IMR-90 (cell line): ENCODE data around the gene CLCN5. TPM values are rescaled to one million over a fixed set of nuclear protein-coding genes. Genes with fewer than 3 reads are reported as not detected.

Experiments used
- ATAC-seq: fragments of 200-7000 bp; cut with Tn5 transposase; 2 replicates; pipeline ENCODE4 v1.9.1; 2020; ENCODE audit warnings: low read depth, mild to moderate bottlenecking, moderate library complexity
- BruUV-seq: library from RNA; stranded (reverse); fragments of 400-500 nt; replicated peaks from 2 replicates; lab custom pipeline; 2021; lab: Mats Ljungman, UMichigan
- CTCF ChIA-PET: fragments of 300-600 bp; formaldehyde crosslinking; extraction: SDS; loops from one replicate; lab custom pipeline; 2021; ENCODE audit warnings: antibody characterized with exemption; lab: Yijun Ruan, JAX
- POLR2A ChIA-PET: fragments of 300-600 bp; sonication (Branson Sonifier 250); formaldehyde crosslinking; loops from one replicate; lab custom pipeline; 2022; ENCODE audit warnings: antibody characterized with exemption; ENCODE audit not compliant: unreplicated experiment; lab: Charles Lee
- DNase-seq: peaks from one replicate; pipeline ENCODE4 v3.0.0; 2013
- H2AFZ ChIP-seq: replicated peaks from 2 replicates; pipeline ENCODE3; 2013; ENCODE audit warnings: low read length, mild to moderate bottlenecking; ENCODE audit not compliant: poor library complexity
- H2AK5ac ChIP-seq: 2 replicates; pipeline ENCODE4 v1.6.1; 2013; ENCODE audit warnings: low read depth, low read length, inconsistent platforms
- H2AK9ac ChIP-seq: replicated peaks from 2 replicates; pipeline ENCODE3; 2013; ENCODE audit warnings: mild to moderate bottlenecking, low read depth, low read length, moderate library complexity; ENCODE audit not compliant: poor library complexity
- H2BK120ac ChIP-seq: 2 replicates; pipeline ENCODE4 v1.6.1; 2013; ENCODE audit warnings: low read depth, low read length, inconsistent platforms
- H2BK15ac ChIP-seq: 3 replicates; pipeline ENCODE4 v1.6.1; 2013; ENCODE audit warnings: low read depth, low read length, inconsistent platforms
- H2BK20ac ChIP-seq: 2 replicates; pipeline ENCODE4 v1.6.1; 2013; ENCODE audit warnings: low read depth, mild to moderate bottlenecking, inconsistent platforms, low read length, moderate library complexity
- H2BK5ac ChIP-seq: 2 replicates; pipeline ENCODE4 v1.6.1; 2013; ENCODE audit warnings: mild to moderate bottlenecking, low read depth, low read length, inconsistent platforms; ENCODE audit not compliant: poor library complexity, severe bottlenecking
- H3K14ac ChIP-seq: replicated peaks from 2 replicates; pipeline ENCODE4 v1.6.1; 2013; ENCODE audit warnings: low read depth, low read length, inconsistent platforms
- H3K18ac ChIP-seq: 2 replicates; pipeline ENCODE4 v1.6.1; 2013; ENCODE audit warnings: low read depth, low read length, control low read depth
- H3K23ac ChIP-seq: 2 replicates; pipeline ENCODE4 v1.6.1; 2013; ENCODE audit warnings: low read depth, low read length, inconsistent platforms
- H3K27ac ChIP-seq: 2 replicates; pipeline ENCODE4 v1.5.1; 2013; ENCODE audit warnings: mild to moderate bottlenecking, control low read depth, low read length; ENCODE audit not compliant: insufficient read depth
- H3K27me3 ChIP-seq: 2 replicates; pipeline ENCODE4 v1.6.1; 2013; ENCODE audit warnings: low read length; ENCODE audit not compliant: control insufficient read depth, insufficient read depth
- H3K36me3 ChIP-seq: 2 replicates; pipeline ENCODE4 v1.6.1; 2013; ENCODE audit warnings: low read length, mixed read lengths; ENCODE audit not compliant: control insufficient read depth, insufficient read depth
- H3K4ac ChIP-seq: 2 replicates; pipeline ENCODE4 v1.6.1; 2013; ENCODE audit warnings: low read depth, low read length, inconsistent platforms
- H3K4me1 ChIP-seq: 2 replicates; pipeline ENCODE4 v1.6.1; 2013; ENCODE audit warnings: low read length, mixed read lengths; ENCODE audit not compliant: control insufficient read depth, insufficient read depth
- H3K4me2 ChIP-seq: 2 replicates; pipeline ENCODE4 v1.6.1; 2013; ENCODE audit warnings: low read depth, mild to moderate bottlenecking, control low read depth, low read length, moderate library complexity
- H3K4me3 ChIP-seq: 2 replicates; pipeline ENCODE4 v1.5.1; 2013; ENCODE audit warnings: low read depth, mild to moderate bottlenecking, control low read depth, low read length, moderate library complexity; ENCODE audit not compliant: insufficient read depth
- H3K56ac ChIP-seq: 2 replicates; pipeline ENCODE4 v1.6.1; 2013; ENCODE audit warnings: low read length, inconsistent platforms; ENCODE audit not compliant: insufficient read depth; ENCODE audit errors: extremely low read depth
- H3K79me1 ChIP-seq, 2 experiments: 2 replicates each; pipeline ENCODE4 v1.6.1; 2013; ENCODE audit warnings: low read length in 2 of 2, inconsistent platforms in 1 of 2, low read depth in 1 of 2
- H3K9ac ChIP-seq: 2 replicates; pipeline ENCODE4 v1.6.1; 2013; ENCODE audit warnings: low read depth, low read length, control low read depth
- H3K9me1 ChIP-seq: 2 replicates; pipeline ENCODE4 v1.6.1; 2013; ENCODE audit warnings: low read length, inconsistent platforms; ENCODE audit not compliant: insufficient read depth
- H3K9me3 ChIP-seq: 2 replicates; pipeline ENCODE4 v1.6.1; 2013; ENCODE audit warnings: low read length; ENCODE audit not compliant: control insufficient read depth, insufficient read depth
- H4K20me1 ChIP-seq: 2 replicates; pipeline ENCODE4 v1.6.1; 2013; ENCODE audit warnings: low read length, inconsistent platforms; ENCODE audit not compliant: insufficient read depth
- H4K5ac ChIP-seq: 2 replicates; pipeline ENCODE4 v1.6.1; 2013; ENCODE audit warnings: mild to moderate bottlenecking, low read depth, low read length, control low read depth
- H4K8ac ChIP-seq, 2 experiments: 2 replicates each; pipeline ENCODE4 v1.6.1; 2013; ENCODE audit warnings: low read depth in 2 of 2, low read length in 2 of 2, control low read depth in 1 of 2, inconsistent platforms in 1 of 2
- H4K91ac ChIP-seq: 2 replicates; pipeline ENCODE4 v1.6.1; 2013; ENCODE audit warnings: low read depth, low read length, inconsistent platforms; ENCODE audit not compliant: insufficient read depth
- CEBPB ChIP-seq: IDR thresholded peaks from 2 replicates; pipeline ENCODE4 v1.6.1; 2012; ENCODE audit warnings: low read depth, low read length, improper control_type of control experiment
- CHD1 ChIP-seq: IDR thresholded peaks from 2 replicates; pipeline ENCODE4 v1.6.1; 2012; ENCODE audit warnings: low read depth, low read length, improper control_type of control experiment
- FOS ChIP-seq: fragments of 150-350 bp; IDR thresholded peaks from 2 replicates; pipeline ENCODE4 v1.6.1; 2016; ENCODE audit warnings: low read depth, low read length
- MAZ ChIP-seq: IDR thresholded peaks from 2 replicates; pipeline ENCODE4 v1.6.1; 2012; ENCODE audit warnings: low read depth, mild to moderate bottlenecking, low read length, improper control_type of control experiment, moderate library complexity, borderline replicate concordance
- MXI1 ChIP-seq: IDR thresholded peaks from 2 replicates; pipeline ENCODE4 v1.6.1; 2012; ENCODE audit warnings: low read depth, mild to moderate bottlenecking, low read length, moderate library complexity, borderline replicate concordance
- NFE2L2 ChIP-seq: fragments of 150-350 bp; IDR thresholded peaks from 2 replicates; pipeline ENCODE4 v1.6.1; 2016; ENCODE audit warnings: low read depth, mild to moderate bottlenecking, low read length
- POLR2A ChIP-seq: IDR thresholded peaks from 2 replicates; pipeline ENCODE4 v1.6.1; 2012; ENCODE audit warnings: mild to moderate bottlenecking, low read depth, low read length
- RAD21 ChIP-seq: IDR thresholded peaks from 2 replicates; pipeline ENCODE4 v1.6.1; 2012; ENCODE audit warnings: low read length, improper control_type of control experiment
- RFX5 ChIP-seq: IDR thresholded peaks from 2 replicates; pipeline ENCODE4 v1.8.0; 2012; ENCODE audit warnings: low read depth, mild to moderate bottlenecking, low read length, moderate library complexity
- SMC3 ChIP-seq: fragments of 150-350 bp; IDR thresholded peaks from 2 replicates; pipeline ENCODE4 v1.6.1; 2016; ENCODE audit warnings: low read depth, mild to moderate bottlenecking, antibody characterized with exemption, low read length, moderate library complexity
- WGBS, 2 experiments: methylation state at CpG; one replicate each; pipeline versions ENCODE4 v1.1.5 to v1.1.7; 2013; ENCODE audit warnings: missing lambda C conversion rate in 2 of 2; ENCODE audit not compliant: insufficient read length in 1 of 2; ENCODE audit errors: extremely low coverage in 2 of 2; 5-methylcytosine and 5-hydroxymethylcytosine counted together
- dilution Hi-C: fragments of 300-500 bp; cut with HindIII; formaldehyde crosslinking; loops from one replicate; pipeline ENCODE4 v1.14.3; 2018; ENCODE audit warnings: low sequenced_read_pairs; ENCODE audit not compliant: unreplicated experiment
- in situ Hi-C: fragments of 300-500 bp; cut with MboI; formaldehyde crosslinking; loops from 3 replicates; pipeline ENCODE4 v1.14.3; 2019; ENCODE audit warnings: low sequenced_read_pairs, inconsistent platforms, mixed read lengths
- intact Hi-C: fragments of 100-400 bp; cut with micrococcal nuclease; formaldehyde crosslinking; loops from 2 replicates; pipeline ENCODE4 v1.10.0; 2022
- polyA plus RNA-seq, 3 experiments: library from polyadenylated mRNA; depleted of rRNA; stranded (reverse); fragments of >200 nt; gene quantifications; 2 replicates each; pipeline ENCODE4 v1.2.3, GENCODE V29; 2012; ENCODE audit warnings: low replicate concordance in 1 of 3
- total RNA-seq: library from RNA; depleted of rRNA; stranded (reverse); fragments of >200 nt; gene quantifications from 2 replicates; pipeline ENCODE4 v1.2.3, GENCODE V29; 2012
- TF ChIP-seq, protein P1 (sequence below): fragments of 150-350 bp; IDR thresholded peaks from 2 replicates; pipeline ENCODE4 v1.6.1; 2017; ENCODE audit warnings: mild to moderate bottlenecking, antibody characterized with exemption, low read length, low read depth
- TF ChIP-seq, protein P2 (sequence below): fragments of 150-350 bp; IDR thresholded peaks from 2 replicates; pipeline ENCODE4 v1.6.1; 2016; ENCODE audit warnings: low read depth, mild to moderate bottlenecking, low read length, moderate library complexity, borderline replicate concordance

CLCN5 gene
- total and polyA plus RNA-seq, 2 of the 4 experiments (the other 2 are of a cell fraction) = 1.4 to 5.9 TPM

DNA sequence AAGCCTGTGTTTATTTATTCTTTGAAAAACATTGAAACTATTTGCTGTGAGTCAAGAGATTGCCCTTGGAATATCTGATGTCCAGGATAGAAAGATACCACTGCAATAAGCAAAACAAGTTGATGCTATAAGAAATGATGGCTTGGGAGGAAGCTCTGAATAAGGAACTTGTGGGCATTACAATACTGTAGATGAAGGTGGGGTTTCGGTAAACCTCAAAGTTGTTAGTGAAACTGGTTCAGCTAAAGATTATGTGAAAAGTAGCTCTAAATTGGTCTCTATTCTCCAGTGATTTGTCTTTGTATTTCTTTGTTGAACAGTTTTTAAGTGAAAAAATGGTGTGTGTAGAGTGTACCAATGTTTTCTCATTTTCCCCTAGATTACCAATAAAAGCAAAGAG lies 149.7 kb downstream of the CLCN5 start:
- no peak overlapping the region for H3K9ac ChIP-seq
- no peak overlapping the region for H2BK120ac ChIP-seq
- intact Hi-C loops (no loop called here), dilution Hi-C loops (no loop called here), in situ Hi-C loops (no loop called here)
- H3K23ac ChIP-seq = no peak overlapping the region
- H3K27ac ChIP-seq = no peak overlapping the region
- no peak for DNase-seq
- no peak overlapping the region for H3K14ac ChIP-seq
- no peak overlapping the region for H2BK20ac ChIP-seq
- no peaks in the 10 kb centered on the region for H4K20me1 ChIP-seq
- no peaks in the 10 kb centered on the region; the same call in 1 of the 2 replicates for H3K27me3 ChIP-seq
- no peak overlapping the region for H4K5ac ChIP-seq
- WGBS, 2 experiments = 57% methylated on average over 1 of the region's 1 CpG; no CpG with 5 or more reads in 1 of the 2 experiments
- no peak overlapping the region for H2BK15ac ChIP-seq
- no peak overlapping the region for H4K8ac ChIP-seq
- ChIA-PET POLR2A (no interaction called here), CTCF (interaction anchor here (0.6 kb wide), 1 partner anchor 488 kb away, joined by 3 read pairs; no protein-coding TSS in a partner anchor)
- no peaks in the 10 kb centered on the region for H3K36me3 ChIP-seq
- H3K56ac ChIP-seq = no peak overlapping the region
- no peak overlapping the region for H3K4ac ChIP-seq
- no peak overlapping the region for H3K4me3 ChIP-seq
- no peaks in the 10 kb centered on the region for H3K9me1 ChIP-seq
- H3K4me1 ChIP-seq = no peaks in the 10 kb centered on the region
- no peaks in the 10 kb centered on the region for H3K9me3 ChIP-seq
- no peak for ATAC-seq
- H2AK9ac ChIP-seq = no peak overlapping the region
- H4K91ac ChIP-seq = no peak overlapping the region
- no TSS peak for BruUV-seq
- H3K79me1 ChIP-seq = no peaks in the 10 kb centered on the region
- no peak overlapping the region for H2AFZ ChIP-seq
- H2AK5ac ChIP-seq = no peak overlapping the region
- H3K18ac ChIP-seq = no peak overlapping the region
- no peak overlapping the region for H3K4me2 ChIP-seq
- TF ChIP-seq CHD1 = no peak
- TF ChIP-seq, protein P1, sequence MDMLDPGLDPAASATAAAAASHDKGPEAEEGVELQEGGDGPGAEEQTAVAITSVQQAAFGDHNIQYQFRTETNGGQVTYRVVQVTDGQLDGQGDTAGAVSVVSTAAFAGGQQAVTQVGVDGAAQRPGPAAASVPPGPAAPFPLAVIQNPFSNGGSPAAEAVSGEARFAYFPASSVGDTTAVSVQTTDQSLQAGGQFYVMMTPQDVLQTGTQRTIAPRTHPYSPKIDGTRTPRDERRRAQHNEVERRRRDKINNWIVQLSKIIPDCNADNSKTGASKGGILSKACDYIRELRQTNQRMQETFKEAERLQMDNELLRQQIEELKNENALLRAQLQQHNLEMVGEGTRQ = no peak
- no peak for TF ChIP-seq MXI1
- TF ChIP-seq NFE2L2 = no peak
- no peak for TF ChIP-seq FOS
- no peak for TF ChIP-seq POLR2A
- no peak for TF ChIP-seq RAD21
- TF ChIP-seq MAZ = no peak
- TF ChIP-seq, protein P2, sequence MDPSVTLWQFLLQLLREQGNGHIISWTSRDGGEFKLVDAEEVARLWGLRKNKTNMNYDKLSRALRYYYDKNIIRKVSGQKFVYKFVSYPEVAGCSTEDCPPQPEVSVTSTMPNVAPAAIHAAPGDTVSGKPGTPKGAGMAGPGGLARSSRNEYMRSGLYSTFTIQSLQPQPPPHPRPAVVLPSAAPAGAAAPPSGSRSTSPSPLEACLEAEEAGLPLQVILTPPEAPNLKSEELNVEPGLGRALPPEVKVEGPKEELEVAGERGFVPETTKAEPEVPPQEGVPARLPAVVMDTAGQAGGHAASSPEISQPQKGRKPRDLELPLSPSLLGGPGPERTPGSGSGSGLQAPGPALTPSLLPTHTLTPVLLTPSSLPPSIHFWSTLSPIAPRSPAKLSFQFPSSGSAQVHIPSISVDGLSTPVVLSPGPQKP = no peak
- TF ChIP-seq CEBPB = no peak
- no peak for TF ChIP-seq RFX5
- no peak for TF ChIP-seq SMC3
- H2BK5ac ChIP-seq = no peak overlapping the region
